ENCODE results near the gene KRTAP4-12.
"Not testable (repeated sequence)": the region's sequence is repeated elsewhere in the genome, so short reads cannot be mapped to it uniquely, and the experiment has no call there.

The KRTAP4-12 gene

DNA sequence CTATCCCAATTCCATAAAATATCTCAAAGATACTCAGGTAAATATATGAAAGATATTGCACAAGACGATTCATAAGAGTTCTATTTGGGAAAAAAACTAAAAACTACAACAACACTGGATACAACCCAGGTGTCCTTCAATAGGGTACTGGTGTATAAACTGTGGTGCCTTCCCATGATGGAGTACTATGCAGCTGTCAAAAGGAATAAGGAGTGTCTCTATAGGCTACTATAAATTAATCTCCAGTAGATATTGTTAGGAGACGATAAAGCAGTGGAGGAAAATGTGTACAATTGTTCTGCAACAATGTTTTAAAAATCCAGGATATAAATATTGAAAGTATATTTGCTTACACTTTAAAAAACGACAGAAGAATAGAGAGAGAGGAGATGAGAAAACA lies 2.4 kb upstream of the KRTAP4-12 start:
- Histone ChIP-seq H3K27me3 (ENCODE audit: insufficient read depth, low read length) (no peaks in the 10 kb centered on the region), H3K4me1 (ENCODE audit: control insufficient read depth, insufficient read depth, low read length, unreplicated experiment) (peaks cover 2% of the 10 kb centered on the region), H3K79me2 (ENCODE audit: control insufficient read depth, insufficient read depth, low read length, unreplicated experiment) (no peaks in the 10 kb centered on the region), H3K36me3 (ENCODE audit: insufficient read depth, low read length) (no peaks in the 10 kb centered on the region), H3K4me3 (ENCODE audit: low read depth, low read length) (no peak overlapping the region), H3K27ac (ENCODE audit: low read depth, low read length) (no peak overlapping the region), H2AFZ (ENCODE audit: low read length, unreplicated experiment) (no peak overlapping the region)

DNA sequence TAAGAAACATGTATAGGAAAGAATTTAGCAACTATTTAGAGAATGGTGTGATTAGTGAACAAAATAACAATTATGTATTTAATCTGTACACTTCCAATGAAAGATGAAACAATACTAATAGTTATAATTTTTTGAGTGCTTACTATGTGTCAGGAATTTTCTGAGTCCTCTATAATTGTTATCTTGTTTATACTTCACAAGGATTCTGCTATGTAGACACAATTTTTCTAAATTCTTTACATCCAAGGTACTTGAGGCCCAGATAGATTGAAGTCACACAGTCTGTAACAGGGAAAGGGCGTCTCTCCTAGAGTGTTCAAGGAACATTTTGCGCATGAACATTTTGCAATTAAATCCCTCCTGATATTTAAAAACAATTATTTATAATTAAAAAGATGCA lies 1.1 kb upstream of the KRTAP4-12 start:
- Histone ChIP-seq H2AFZ (ENCODE audit: low read length, unreplicated experiment) (no peak overlapping the region), H3K79me2 (ENCODE audit: control insufficient read depth, insufficient read depth, low read length, unreplicated experiment) (no peaks in the 10 kb centered on the region), H3K36me3 (ENCODE audit: insufficient read depth, low read length) (no peaks in the 10 kb centered on the region)

DNA sequence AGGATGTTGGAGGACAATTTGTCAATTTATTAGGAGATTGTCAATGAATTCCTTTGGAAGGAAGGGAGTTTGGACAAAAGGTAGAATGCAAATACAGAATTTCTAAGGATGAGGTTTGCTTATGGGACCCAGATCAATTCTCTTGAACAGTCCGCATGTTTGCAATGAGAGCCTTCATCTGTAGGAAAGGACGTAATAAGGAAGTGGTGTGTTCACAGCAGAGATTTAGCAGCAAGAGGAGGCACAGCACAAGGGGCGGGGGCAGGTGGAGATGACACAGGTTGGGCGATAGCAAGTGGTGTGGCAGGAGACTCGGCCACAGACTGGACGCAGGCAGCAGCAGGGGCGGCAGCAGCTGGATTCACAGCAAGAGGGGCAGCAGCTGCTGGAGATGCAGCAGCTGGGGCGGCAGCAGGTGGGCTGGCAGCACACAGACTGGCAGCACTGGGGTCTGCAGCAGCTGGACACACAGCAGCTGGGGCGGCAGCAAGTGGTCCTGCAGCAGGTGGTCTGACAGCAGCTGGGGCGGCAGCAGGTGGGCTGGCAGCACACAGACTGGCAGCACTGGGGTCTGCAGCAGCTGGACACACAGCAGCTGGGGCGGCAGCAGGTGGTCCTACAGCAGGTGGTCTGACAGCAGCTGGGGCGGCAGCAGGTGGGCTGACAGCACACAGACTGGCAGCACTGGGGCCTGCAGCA lies 541 bp downstream of the KRTAP4-12 start:
- H3K36me3 ChIP-seq (ENCODE audit: insufficient read depth, low read length); H3K27me3 ChIP-seq (ENCODE audit: insufficient read depth, low read length); H3K4me1 ChIP-seq (ENCODE audit: control insufficient read depth, insufficient read depth, low read length, unreplicated experiment); H3K27ac ChIP-seq (ENCODE audit: low read depth, low read length); H3K79me2 ChIP-seq (ENCODE audit: control insufficient read depth, insufficient read depth, low read length, unreplicated experiment); H2AFZ ChIP-seq (ENCODE audit: low read length, unreplicated experiment); H3K4me3 ChIP-seq (ENCODE audit: low read depth, low read length): not testable (repeated sequence)

More for the DNA sequence above, 1.1 kb upstream of the KRTAP4-12 start:
- Histone ChIP-seq H3K4me3 (ENCODE audit: low read depth, low read length) (no peak overlapping the region), H3K27ac (ENCODE audit: low read depth, low read length) (no peak overlapping the region), H3K27me3 (ENCODE audit: insufficient read depth, low read length) (no peaks in the 10 kb centered on the region), H3K4me1 (ENCODE audit: control insufficient read depth, insufficient read depth, low read length, unreplicated experiment) (no peaks in the 10 kb centered on the region)

DNA sequence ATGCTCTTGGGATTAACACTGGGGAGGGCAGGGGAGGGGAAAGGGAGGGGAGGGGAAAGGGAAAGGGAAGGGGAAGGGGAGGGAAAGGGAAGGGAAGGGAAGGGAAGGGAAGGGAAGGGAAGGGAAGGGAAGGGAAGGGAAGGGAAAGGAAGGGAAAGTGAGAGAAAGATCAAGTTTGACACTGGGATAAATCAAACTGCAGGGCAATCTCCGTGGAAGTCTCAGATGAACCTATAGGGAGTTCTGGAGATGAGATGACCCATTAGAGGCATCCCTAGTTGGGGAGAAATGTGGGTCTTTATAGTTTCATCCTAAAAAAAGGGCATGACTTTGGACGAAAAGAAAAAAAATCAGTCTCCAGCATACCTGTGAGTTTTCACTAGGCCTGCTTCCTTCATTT lies 2.2 kb downstream of the KRTAP4-12 start:
- Histone ChIP-seq H3K27ac (ENCODE audit: low read depth, low read length) (no peak overlapping the region), H3K36me3 (ENCODE audit: insufficient read depth, low read length) (no peaks in the 10 kb centered on the region), H3K27me3 (ENCODE audit: insufficient read depth, low read length) (no peaks in the 10 kb centered on the region), H3K4me1 (ENCODE audit: control insufficient read depth, insufficient read depth, low read length, unreplicated experiment) (no peaks in the 10 kb centered on the region), H2AFZ (ENCODE audit: low read length, unreplicated experiment) (no peak overlapping the region), H3K4me3 (ENCODE audit: low read depth, low read length) (no peak overlapping the region), H3K79me2 (ENCODE audit: control insufficient read depth, insufficient read depth, low read length, unreplicated experiment) (no peaks in the 10 kb centered on the region)

GRCh38 chr17:41119696-41120690 lies 4.0 kb downstream of the KRTAP4-12 start:
- H2AFZ ChIP-seq (ENCODE audit: low read length, unreplicated experiment); H3K4me3 ChIP-seq (ENCODE audit: low read depth, low read length); H3K4me1 ChIP-seq (ENCODE audit: control insufficient read depth, insufficient read depth, low read length, unreplicated experiment); H3K79me2 ChIP-seq (ENCODE audit: control insufficient read depth, insufficient read depth, low read length, unreplicated experiment); H3K27ac ChIP-seq (ENCODE audit: low read depth, low read length); H3K36me3 ChIP-seq (ENCODE audit: insufficient read depth, low read length); H3K27me3 ChIP-seq (ENCODE audit: insufficient read depth, low read length): not testable (repeated sequence)

DNA sequence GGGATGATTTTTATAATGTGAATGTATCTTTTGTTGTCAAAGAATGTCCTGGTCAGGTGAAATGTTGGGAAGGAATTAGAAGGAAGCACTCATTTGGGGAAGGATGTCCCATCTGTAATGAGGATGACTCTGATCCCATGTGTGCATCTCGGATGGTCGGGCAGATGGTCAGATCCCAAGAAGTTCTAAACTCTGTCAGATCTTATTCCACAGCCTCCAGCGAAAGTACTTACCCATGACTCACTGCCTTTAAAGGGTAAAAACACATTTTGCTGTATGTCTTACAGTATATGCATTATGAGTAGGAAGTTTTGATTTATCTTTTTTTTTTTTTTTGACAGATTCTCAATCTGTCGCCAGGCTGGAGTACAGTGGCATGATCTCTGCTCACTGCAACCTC lies 5.3 kb downstream of the KRTAP4-12 start:
- no peaks in the 10 kb centered on the region for H3K36me3 ChIP-seq (ENCODE audit: insufficient read depth, low read length)
- H3K27me3 ChIP-seq (ENCODE audit: insufficient read depth, low read length): no peaks in the 10 kb centered on the region
- H3K79me2 ChIP-seq (ENCODE audit: control insufficient read depth, insufficient read depth, low read length, unreplicated experiment): no peaks in the 10 kb centered on the region
- H3K27ac ChIP-seq (ENCODE audit: low read depth, low read length): no peak overlapping the region
- H2AFZ ChIP-seq (ENCODE audit: low read length, unreplicated experiment): no peak overlapping the region
- H3K4me1 ChIP-seq (ENCODE audit: control insufficient read depth, insufficient read depth, low read length, unreplicated experiment): no peaks in the 10 kb centered on the region
- H3K4me3 ChIP-seq (ENCODE audit: low read depth, low read length): no peak overlapping the region

DNA sequence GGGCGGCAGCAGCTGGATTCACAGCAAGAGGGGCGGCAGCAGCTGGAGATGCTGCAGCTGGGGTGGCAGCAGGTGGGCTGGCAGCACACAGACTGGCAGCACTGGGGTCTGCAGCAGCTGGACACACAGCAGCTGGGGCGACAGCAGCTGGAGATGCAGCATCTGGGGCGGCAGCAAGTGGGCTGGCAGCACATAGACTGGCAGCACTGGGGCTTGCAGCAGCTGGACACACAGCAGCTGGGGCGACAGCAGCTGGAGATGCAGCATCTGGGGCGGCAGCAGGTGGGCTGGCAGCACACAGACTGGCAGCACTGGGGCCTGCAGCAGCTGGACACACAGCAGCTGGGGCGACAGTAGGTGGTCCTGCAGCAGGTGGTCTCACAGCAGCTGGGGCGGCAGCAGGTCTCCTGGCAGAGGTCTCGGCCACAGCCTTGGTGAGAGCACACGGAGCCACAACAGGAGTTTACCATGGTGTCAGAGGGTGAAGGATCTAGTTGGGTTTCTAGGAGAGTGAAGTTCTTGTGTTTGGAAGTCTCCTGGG lies 6.1 kb downstream of the KRTAP4-12 start, which contains the start of gene KRTAP4-11:
Gene KRTAP4-11, minus strand, starts transcription at position 528 of the 541 bp plus-strand sequence. Its CDS starts 58 bp downstream, at position 470.
- H3K36me3 ChIP-seq (ENCODE audit: insufficient read depth, low read length); H3K79me2 ChIP-seq (ENCODE audit: control insufficient read depth, insufficient read depth, low read length, unreplicated experiment); H3K4me3 ChIP-seq (ENCODE audit: low read depth, low read length); H3K27ac ChIP-seq (ENCODE audit: low read depth, low read length); H3K27me3 ChIP-seq (ENCODE audit: insufficient read depth, low read length); H3K4me1 ChIP-seq (ENCODE audit: control insufficient read depth, insufficient read depth, low read length, unreplicated experiment); H2AFZ ChIP-seq (ENCODE audit: low read length, unreplicated experiment): not testable (repeated sequence)

- no peaks in the 10 kb centered on the region for H3K27me3 ChIP-seq (ENCODE audit: insufficient read depth, low read length)
- H3K4me3 ChIP-seq (ENCODE audit: low read depth, low read length): no peak overlapping the region
- H2AFZ ChIP-seq (ENCODE audit: low read length, unreplicated experiment): no peak overlapping the region
- H3K4me1 ChIP-seq (ENCODE audit: control insufficient read depth, insufficient read depth, low read length, unreplicated experiment): no peaks in the 10 kb centered on the region
- H3K79me2 ChIP-seq (ENCODE audit: control insufficient read depth, insufficient read depth, low read length, unreplicated experiment): no peaks in the 10 kb centered on the region
- 0 out of 2 replicates have a peak, but pooled peaks cover 3% of the 10 kb centered on the region for H3K36me3 ChIP-seq (ENCODE audit: insufficient read depth, low read length)
- no peak overlapping the region for H3K27ac ChIP-seq (ENCODE audit: low read depth, low read length)
Observed at GRCh38 chr17:41116297-41116696, 7.7 kb downstream of the KRTAP4-12 start.

- 0 out of 2 replicates have a peak, but pooled peaks cover 3% of the 10 kb centered on the region for H3K36me3 ChIP-seq (ENCODE audit: insufficient read depth, low read length)
- no peak overlapping the region for H3K4me3 ChIP-seq (ENCODE audit: low read depth, low read length)
- no peaks in the 10 kb centered on the region for H3K79me2 ChIP-seq (ENCODE audit: control insufficient read depth, insufficient read depth, low read length, unreplicated experiment)
- H2AFZ ChIP-seq (ENCODE audit: low read length, unreplicated experiment): no peak overlapping the region
- no peaks in the 10 kb centered on the region for H3K27me3 ChIP-seq (ENCODE audit: insufficient read depth, low read length)
- no peak overlapping the region for H3K27ac ChIP-seq (ENCODE audit: low read depth, low read length)
- H3K4me1 ChIP-seq (ENCODE audit: control insufficient read depth, insufficient read depth, low read length, unreplicated experiment): no peaks in the 10 kb centered on the region
Observed at GRCh38 chr17:41111151-41111885, 12.7 kb downstream of the KRTAP4-12 start.

DNA sequence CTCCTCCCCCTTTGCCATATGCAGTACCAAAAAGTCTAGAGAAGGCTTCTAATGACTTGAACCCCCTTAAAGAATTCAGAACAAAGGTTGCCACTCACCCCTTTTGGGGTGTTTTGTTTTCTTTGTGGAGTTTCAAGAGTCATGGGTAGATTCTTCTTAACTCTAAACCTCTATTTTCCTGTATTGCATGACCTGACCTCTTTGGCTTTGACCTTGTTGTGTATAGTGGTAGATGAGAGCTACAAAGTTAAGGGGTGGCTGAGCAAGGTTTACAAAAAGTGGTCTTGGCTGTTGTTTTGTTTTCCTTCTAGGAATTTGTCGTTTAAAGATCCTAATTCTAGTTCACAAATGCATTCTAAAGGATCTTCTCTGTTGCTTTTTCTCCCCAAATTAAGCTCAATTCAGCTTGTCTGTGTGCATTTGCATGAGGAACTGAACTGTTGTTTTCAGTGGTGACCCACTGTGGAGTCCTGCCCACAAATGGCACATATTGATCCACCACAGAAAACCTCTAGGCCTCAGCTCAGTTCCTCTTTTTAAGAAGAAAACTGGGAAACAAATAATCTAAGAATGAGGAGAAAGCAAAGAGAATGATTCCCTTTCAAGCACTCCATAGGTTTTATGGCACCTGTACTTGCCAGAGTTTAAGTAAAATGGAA lies 15.1 kb downstream of the KRTAP4-12 start:
- not testable (repeated sequence) for H3K4me1 ChIP-seq (ENCODE audit: control insufficient read depth, insufficient read depth, low read length, unreplicated experiment); H3K79me2 ChIP-seq (ENCODE audit: control insufficient read depth, insufficient read depth, low read length, unreplicated experiment); H3K27ac ChIP-seq (ENCODE audit: low read depth, low read length); H3K36me3 ChIP-seq (ENCODE audit: insufficient read depth, low read length); H3K27me3 ChIP-seq (ENCODE audit: insufficient read depth, low read length); H2AFZ ChIP-seq (ENCODE audit: low read length, unreplicated experiment); H3K4me3 ChIP-seq (ENCODE audit: low read depth, low read length)
